A673 (cell line): ENCODE results near the gene SCUBE3. TPM values are rescaled to one million over a fixed set of nuclear protein-coding genes. Genes with fewer than 3 reads are reported as not detected.

ENCODE experiments used
- BruUV-seq: library from RNA; stranded (reverse); fragments of 400-500 nt; replicated peaks from 2 replicates; lab custom pipeline; 2021; lab: Mats Ljungman, UMichigan
- CTCF ChIA-PET: fragments of 300-600 bp; sonication (Branson Sonifier 250); formaldehyde crosslinking; loops from one replicate; lab custom pipeline; 2022; ENCODE audit warnings: antibody characterized with exemption; lab: Charles Lee
- POLR2A ChIA-PET: fragments of 300-600 bp; sonication (Branson Sonifier 250); formaldehyde crosslinking; loops from one replicate; lab custom pipeline; 2022; ENCODE audit warnings: antibody characterized with exemption; ENCODE audit not compliant: low non-redundant PET; lab: Charles Lee
- DNase-seq: peaks from one replicate; pipeline ENCODE4 v3.0.0-alpha.2; 2015; ENCODE audit warnings: low spot score
- H3K27ac ChIP-seq: fragments of 200-600 bp; sonication (generic); 2 replicates; pipeline ENCODE4 v1.5.1; 2016; ENCODE audit warnings: mixed run types, low read depth, mild to moderate bottlenecking, mixed read lengths, antibody characterized with exemption, low read length; ENCODE audit not compliant: poor library complexity, severe bottlenecking
- H3K27me3 ChIP-seq: fragments of 200-600 bp; sonication (generic); replicated peaks from 2 replicates; pipeline ENCODE4 v1.6.1; 2017; ENCODE audit warnings: mixed run types, low read depth, mild to moderate bottlenecking, mixed read lengths, antibody characterized with exemption, low read length; ENCODE audit not compliant: insufficient read depth, poor library complexity
- H3K36me3 ChIP-seq: fragments of 200-600 bp; sonication (generic); 2 replicates; pipeline ENCODE4 v1.6.1; 2016; ENCODE audit warnings: mixed run types, mild to moderate bottlenecking, mixed read lengths, antibody characterized with exemption, low read length; ENCODE audit not compliant: insufficient read depth, poor library complexity, severe bottlenecking
- H3K4me1 ChIP-seq: fragments of 200-600 bp; sonication (generic); 2 replicates; pipeline ENCODE4 v1.6.1; 2017; ENCODE audit warnings: mixed run types, mild to moderate bottlenecking, mixed read lengths, antibody characterized with exemption, low read length; ENCODE audit not compliant: insufficient read depth, poor library complexity, severe bottlenecking
- H3K4me3 ChIP-seq: fragments of 200-600 bp; sonication (generic); 2 replicates; pipeline ENCODE4 v1.5.1; 2016; ENCODE audit warnings: low read depth, mixed run types, mild to moderate bottlenecking, mixed read lengths, low read length; ENCODE audit not compliant: poor library complexity, severe bottlenecking
- H3K9me3 ChIP-seq: fragments of 200-600 bp; sonication (generic); 2 replicates; pipeline ENCODE4 v1.6.1; 2016; ENCODE audit warnings: mixed run types, low read depth, mild to moderate bottlenecking, mixed read lengths, antibody characterized with exemption, low read length; ENCODE audit not compliant: poor library complexity, severe bottlenecking
- EZH2 ChIP-seq: fragments of 200-600 bp; sonication (generic); IDR thresholded peaks from 2 replicates; pipeline ENCODE4 v1.6.1; 2017; ENCODE audit warnings: borderline replicate concordance, low read depth, mild to moderate bottlenecking, mixed read lengths, antibody characterized with exemption, low read length; ENCODE audit not compliant: poor library complexity, severe bottlenecking
- intact Hi-C: fragments of 100-400 bp; cut with micrococcal nuclease; formaldehyde crosslinking; loops from one replicate; pipeline ENCODE4 v1.10.0; 2022; ENCODE audit not compliant: unreplicated experiment
- total RNA-seq: library from RNA; stranded (reverse); gene quantifications from 2 replicates; pipeline ENCODE4 v1.2.3, GENCODE V29; 2021
- TF ChIP-seq, protein P1 (sequence below): fragments of 300-800, 200-600 bp; sonication (generic); conservative IDR thresholded peaks from 2 replicates; pipeline ENCODE4 v1.5.1; 2017; ENCODE audit warnings: low read depth, mild to moderate bottlenecking, antibody characterized with exemption, low read length, moderate library complexity, mixed read lengths

Gene SCUBE3
- total RNA-seq, 1 experiment from 2014 or later = 0.04 TPM

- no TSS peak for BruUV-seq
- Histone ChIP-seq H3K27ac (no peak overlapping the region), H3K4me1 (no peaks in the 10 kb centered on the region), H3K9me3 (no peaks in the 10 kb centered on the region), H3K27me3 (no peaks in the 10 kb centered on the region), H3K36me3 (no peaks in the 10 kb centered on the region), H3K4me3 (no peak overlapping the region)
- ChIA-PET POLR2A (interaction anchor here (0.6 kb wide), 1 partner anchor 1897 kb away, joined by 3 read pairs; no protein-coding TSS in a partner anchor), CTCF (interaction anchor here (0.9 kb wide), 1 partner anchor 29 kb away, joined by 3 read pairs; the partner anchor contains the start of gene ZNF76)
- DNase-seq = no peak
- TF ChIP-seq EZH2 = no peak
- TF ChIP-seq, protein P1, sequence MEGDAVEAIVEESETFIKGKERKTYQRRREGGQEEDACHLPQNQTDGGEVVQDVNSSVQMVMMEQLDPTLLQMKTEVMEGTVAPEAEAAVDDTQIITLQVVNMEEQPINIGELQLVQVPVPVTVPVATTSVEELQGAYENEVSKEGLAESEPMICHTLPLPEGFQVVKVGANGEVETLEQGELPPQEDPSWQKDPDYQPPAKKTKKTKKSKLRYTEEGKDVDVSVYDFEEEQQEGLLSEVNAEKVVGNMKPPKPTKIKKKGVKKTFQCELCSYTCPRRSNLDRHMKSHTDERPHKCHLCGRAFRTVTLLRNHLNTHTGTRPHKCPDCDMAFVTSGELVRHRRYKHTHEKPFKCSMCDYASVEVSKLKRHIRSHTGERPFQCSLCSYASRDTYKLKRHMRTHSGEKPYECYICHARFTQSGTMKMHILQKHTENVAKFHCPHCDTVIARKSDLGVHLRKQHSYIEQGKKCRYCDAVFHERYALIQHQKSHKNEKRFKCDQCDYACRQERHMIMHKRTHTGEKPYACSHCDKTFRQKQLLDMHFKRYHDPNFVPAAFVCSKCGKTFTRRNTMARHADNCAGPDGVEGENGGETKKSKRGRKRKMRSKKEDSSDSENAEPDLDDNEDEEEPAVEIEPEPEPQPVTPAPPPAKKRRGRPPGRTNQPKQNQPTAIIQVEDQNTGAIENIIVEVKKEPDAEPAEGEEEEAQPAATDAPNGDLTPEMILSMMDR = no peak
- intact Hi-C loops = no loop called here
These were observed 16.7 kb downstream of the SCUBE3 start for GRCh38 chr6:35230498-35230897.

DNA sequence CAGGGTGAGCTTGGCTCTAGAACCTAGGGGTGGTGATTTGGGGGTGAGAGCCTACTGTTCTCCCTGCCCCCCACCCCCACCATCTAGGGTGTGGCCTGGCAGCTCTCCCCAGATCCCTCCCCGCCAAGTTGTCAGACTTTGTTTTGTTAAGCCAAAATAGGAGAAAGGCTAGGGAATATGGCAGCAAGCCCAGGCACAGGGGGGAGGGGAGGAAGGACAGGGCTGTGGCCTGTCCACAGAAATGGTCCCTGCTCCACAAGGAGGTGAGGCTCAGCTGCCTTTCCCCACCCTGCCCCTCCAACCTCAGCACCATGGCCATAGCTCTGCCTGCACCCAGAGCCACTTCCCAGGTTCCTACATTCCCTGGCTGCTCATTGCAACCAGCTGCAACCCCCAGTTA is 17.2 kb downstream of the SCUBE3 start:
- intact Hi-C loops = no loop called here
- no TSS peak for BruUV-seq
- TF ChIP-seq, protein P1 = no peak
- no peak for TF ChIP-seq EZH2
- no peaks in the 10 kb centered on the region for H3K4me1 ChIP-seq
- no peaks in the 10 kb centered on the region for H3K9me3 ChIP-seq
- H3K27ac ChIP-seq = no peak overlapping the region
- no peaks in the 10 kb centered on the region for H3K36me3 ChIP-seq
- CTCF ChIA-PET = interaction anchor here (0.9 kb wide), 1 partner anchor 28 kb away, joined by 3 read pairs; the partner anchor contains the start of gene ZNF76
- POLR2A ChIA-PET = interaction anchor here (0.6 kb wide), 2 partner anchors 27 to 1896 kb away, joined by 3 to 6 read pairs; no protein-coding TSS in a partner anchor
- DNase-seq = no peak
- no peak overlapping the region for H3K4me3 ChIP-seq
- no peaks in the 10 kb centered on the region for H3K27me3 ChIP-seq

DNA sequence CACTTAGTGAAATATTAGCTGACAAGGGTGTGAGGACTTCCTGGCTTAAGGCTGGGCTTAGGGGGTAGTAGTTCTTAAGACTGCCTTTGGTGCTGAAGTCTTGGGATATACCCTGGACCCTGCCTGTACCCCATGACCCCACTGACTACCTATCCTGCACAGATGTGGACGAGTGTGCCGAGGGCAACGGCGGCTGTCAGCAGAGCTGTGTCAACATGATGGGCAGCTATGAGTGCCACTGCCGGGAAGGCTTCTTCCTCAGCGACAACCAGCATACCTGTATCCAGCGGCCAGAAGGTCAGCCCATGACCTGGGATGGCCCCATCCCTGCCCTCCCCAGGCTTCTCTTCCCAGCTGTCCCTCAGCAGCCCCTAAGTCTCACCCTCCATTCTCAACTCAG is 17.8 kb downstream of the SCUBE3 start:
- ChIA-PET POLR2A (interaction anchor here (0.6 kb wide), 1 partner anchor 26 kb away, joined by 6 read pairs; no protein-coding TSS in a partner anchor), CTCF (no interaction called here)
- no peaks in the 10 kb centered on the region for H3K36me3 ChIP-seq
- H3K27me3 ChIP-seq = no peaks in the 10 kb centered on the region
- no peak overlapping the region for H3K4me3 ChIP-seq
- BruUV-seq = no TSS peak
- no peak overlapping the region for H3K27ac ChIP-seq
- H3K4me1 ChIP-seq = no peaks in the 10 kb centered on the region
- DNase-seq = no peak
- TF ChIP-seq, protein P1 = no peak
- TF ChIP-seq EZH2 = no peak
- intact Hi-C loops = no loop called here
- H3K9me3 ChIP-seq = no peaks in the 10 kb centered on the region
